Progenitor cell of endocrine pancreas (in vitro differentiated cells): ENCODE results near the gene AMMECR1. TPM values are rescaled to one million over a fixed set of nuclear protein-coding genes. Genes with fewer than 3 reads are reported as not detected.

Experiments used
- DNase-seq: peaks from one replicate; pipeline ENCODE4 v3.0.0; 2021; ENCODE audit warnings: low spot score; ENCODE audit not compliant: unreplicated experiment
- H3K27ac Mint-ChIP-seq: 2 replicates; pipeline ENCODE4 v1.8.0; 2021; ENCODE audit warnings: mild to moderate bottlenecking, moderate library complexity, mixed read lengths
- H3K27me3 Mint-ChIP-seq: 2 replicates; pipeline ENCODE4 v1.8.0; 2021; ENCODE audit warnings: mixed read lengths
- H3K36me3 Mint-ChIP-seq: 2 replicates; pipeline ENCODE4 v1.8.0; 2022; ENCODE audit warnings: mixed read lengths; ENCODE audit not compliant: insufficient read depth
- H3K4me1 Mint-ChIP-seq: 2 replicates; pipeline ENCODE4 v1.8.0; 2021; ENCODE audit warnings: low read depth, mixed read lengths
- H3K4me3 Mint-ChIP-seq: 2 replicates; pipeline ENCODE4 v1.8.0; 2021; ENCODE audit warnings: low read depth, mild to moderate bottlenecking, moderate library complexity, mixed read lengths
- H3K9me3 Mint-ChIP-seq: 2 replicates; pipeline ENCODE4 v1.8.0; 2021; ENCODE audit warnings: low read depth, mixed read lengths
- total RNA-seq: library from RNA; stranded (reverse); gene quantifications from 2 replicates; pipeline ENCODE4 v1.2.1, GENCODE V29; 2021
- TF ChIP-seq, protein P1 (sequence below): fragments of 200-600 bp; sonication (generic); IDR thresholded peaks from one replicate; pipeline ENCODE4 v1.5.0; 2021; ENCODE audit warnings: antibody characterized with exemption, mild to moderate bottlenecking; ENCODE audit not compliant: unreplicated experiment

The AMMECR1 gene
- total RNA-seq, 1 donor from 2014 or later: 27.8 TPM

DNA sequence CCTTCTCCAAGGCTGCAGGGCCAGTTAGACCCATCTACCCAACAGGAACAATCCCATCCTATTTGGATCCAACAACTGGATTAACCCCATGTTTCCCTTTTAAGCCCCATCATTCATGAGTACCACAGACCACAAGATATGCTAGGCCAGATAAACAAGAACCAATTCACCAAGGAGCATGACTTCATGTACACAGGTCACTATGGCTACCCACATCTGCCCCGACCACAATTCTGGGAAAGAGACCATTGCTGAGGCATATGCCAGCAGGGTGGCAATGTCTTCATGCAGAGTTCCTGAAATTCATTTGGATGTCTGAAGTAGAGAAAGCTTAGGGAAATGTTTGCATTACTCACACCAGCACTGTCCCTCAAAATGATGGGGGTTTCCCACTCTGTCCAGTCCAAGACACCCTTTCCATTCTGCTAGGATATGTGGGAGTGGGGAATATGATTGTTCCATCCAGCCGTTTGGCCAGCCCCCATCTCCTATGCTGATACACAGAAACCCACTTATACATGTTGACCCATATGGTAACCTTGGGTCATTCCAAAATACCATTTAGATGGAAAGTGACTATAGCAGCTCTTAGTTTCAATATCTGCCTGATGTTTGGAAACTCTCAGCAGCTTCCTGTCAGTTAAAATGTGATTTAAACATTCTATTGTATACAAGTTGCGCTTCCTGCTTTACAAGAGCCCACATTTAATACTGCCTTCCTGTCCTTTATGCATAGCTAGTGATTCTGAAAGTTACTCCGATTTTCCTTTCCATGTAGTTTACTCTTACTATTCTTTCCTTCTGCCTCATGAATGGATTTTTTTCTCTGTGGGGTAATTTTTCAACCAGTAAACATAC lies 129.0 kb downstream of the AMMECR1 start:
- DNase-seq: no peak
- H3K27ac Mint-ChIP-seq: no peak overlapping the region
- no peaks in the 10 kb centered on the region for H3K27me3 Mint-ChIP-seq
- no peaks in the 10 kb centered on the region for H3K4me1 Mint-ChIP-seq
- H3K9me3 Mint-ChIP-seq: peaks cover 13% of the 10 kb centered on the region
- peaks cover 22% of the 10 kb centered on the region for H3K36me3 Mint-ChIP-seq
- TF ChIP-seq, protein P1, sequence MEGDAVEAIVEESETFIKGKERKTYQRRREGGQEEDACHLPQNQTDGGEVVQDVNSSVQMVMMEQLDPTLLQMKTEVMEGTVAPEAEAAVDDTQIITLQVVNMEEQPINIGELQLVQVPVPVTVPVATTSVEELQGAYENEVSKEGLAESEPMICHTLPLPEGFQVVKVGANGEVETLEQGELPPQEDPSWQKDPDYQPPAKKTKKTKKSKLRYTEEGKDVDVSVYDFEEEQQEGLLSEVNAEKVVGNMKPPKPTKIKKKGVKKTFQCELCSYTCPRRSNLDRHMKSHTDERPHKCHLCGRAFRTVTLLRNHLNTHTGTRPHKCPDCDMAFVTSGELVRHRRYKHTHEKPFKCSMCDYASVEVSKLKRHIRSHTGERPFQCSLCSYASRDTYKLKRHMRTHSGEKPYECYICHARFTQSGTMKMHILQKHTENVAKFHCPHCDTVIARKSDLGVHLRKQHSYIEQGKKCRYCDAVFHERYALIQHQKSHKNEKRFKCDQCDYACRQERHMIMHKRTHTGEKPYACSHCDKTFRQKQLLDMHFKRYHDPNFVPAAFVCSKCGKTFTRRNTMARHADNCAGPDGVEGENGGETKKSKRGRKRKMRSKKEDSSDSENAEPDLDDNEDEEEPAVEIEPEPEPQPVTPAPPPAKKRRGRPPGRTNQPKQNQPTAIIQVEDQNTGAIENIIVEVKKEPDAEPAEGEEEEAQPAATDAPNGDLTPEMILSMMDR: no peak
- no peak overlapping the region for H3K4me3 Mint-ChIP-seq

DNA sequence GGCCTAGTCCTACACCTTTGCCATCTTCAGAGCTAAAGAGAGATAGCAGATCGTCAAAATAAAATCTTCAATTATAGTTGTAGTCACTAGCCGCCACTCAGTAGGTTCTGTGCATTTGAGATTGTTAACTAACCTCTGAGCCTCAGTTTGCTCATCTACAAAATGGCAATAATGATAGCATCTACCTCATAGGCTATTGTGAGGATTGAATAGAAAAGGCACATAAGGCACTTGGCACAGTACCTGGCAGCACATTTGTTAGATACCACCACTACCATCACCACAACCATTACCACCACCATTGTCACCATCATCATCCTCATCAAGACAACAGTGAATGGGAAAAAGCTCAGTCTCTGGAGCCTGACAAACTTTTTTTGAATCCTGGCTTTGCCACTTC lies 134.6 kb downstream of the AMMECR1 start:
- H3K9me3 Mint-ChIP-seq: peaks cover 13% of the 10 kb centered on the region
- no peak for DNase-seq
- H3K4me1 Mint-ChIP-seq: no peaks in the 10 kb centered on the region
- H3K4me3 Mint-ChIP-seq: no peak overlapping the region
- TF ChIP-seq, protein P1: no peak
- peaks cover 27% of the 10 kb centered on the region for H3K36me3 Mint-ChIP-seq
- no peak overlapping the region for H3K27ac Mint-ChIP-seq
- no peaks in the 10 kb centered on the region for H3K27me3 Mint-ChIP-seq

DNA sequence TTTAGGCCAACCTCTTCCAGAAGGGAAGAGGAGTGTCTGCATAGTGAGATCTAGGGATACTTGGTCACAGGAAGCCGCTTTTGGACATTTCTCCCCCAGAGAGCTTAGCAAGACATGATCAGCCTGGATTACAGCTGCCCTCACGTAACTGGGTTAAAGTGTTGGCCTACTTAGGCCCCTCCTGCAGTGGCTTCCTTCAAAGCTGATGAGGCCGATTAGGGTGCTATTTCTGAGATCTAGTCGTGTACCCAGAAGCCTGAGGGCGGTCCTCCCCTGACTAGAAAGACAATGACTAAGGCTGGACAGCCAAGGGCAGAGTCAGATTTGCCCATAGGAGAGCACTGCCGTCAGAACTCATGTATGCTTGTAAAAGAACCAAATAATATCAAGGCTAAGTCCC lies 135.0 kb downstream of the AMMECR1 start:
- TF ChIP-seq, protein P1: no peak
- no peak overlapping the region for H3K4me3 Mint-ChIP-seq
- peaks cover 13% of the 10 kb centered on the region for H3K9me3 Mint-ChIP-seq
- no peak for DNase-seq
- no peaks in the 10 kb centered on the region for H3K4me1 Mint-ChIP-seq
- H3K27ac Mint-ChIP-seq: no peak overlapping the region
- no peaks in the 10 kb centered on the region for H3K27me3 Mint-ChIP-seq
- peaks cover 25% of the 10 kb centered on the region for H3K36me3 Mint-ChIP-seq

DNA sequence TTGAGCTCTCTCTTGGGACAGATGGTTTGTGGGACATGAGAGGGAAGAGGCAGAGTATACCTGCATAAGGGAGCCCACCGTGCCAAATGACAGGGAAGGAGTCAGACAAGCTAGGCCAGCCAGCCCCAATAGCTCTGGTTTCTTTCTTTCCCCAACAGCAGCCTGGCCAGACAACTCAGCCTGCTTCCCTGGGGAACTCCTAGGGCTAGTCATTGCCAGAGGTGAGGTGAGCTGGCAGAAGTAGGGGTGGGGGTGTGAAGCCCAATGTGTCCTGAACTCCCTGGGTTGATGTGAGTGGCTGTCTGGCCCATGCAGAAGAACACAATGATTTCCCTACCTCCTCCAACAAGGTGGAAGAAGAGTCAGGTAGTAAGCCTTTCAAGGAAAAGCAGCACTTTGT lies 135.5 kb downstream of the AMMECR1 start:
- peak overlapping the region; percentile 14 for H3K27ac Mint-ChIP-seq
- peaks cover 2% of the 10 kb centered on the region for H3K4me1 Mint-ChIP-seq
- peaks cover 13% of the 10 kb centered on the region for H3K9me3 Mint-ChIP-seq
- TF ChIP-seq, protein P1: no peak
- H3K36me3 Mint-ChIP-seq: peaks cover 25% of the 10 kb centered on the region
- H3K4me3 Mint-ChIP-seq: no peak overlapping the region
- no peaks in the 10 kb centered on the region for H3K27me3 Mint-ChIP-seq
- no peak for DNase-seq

DNA sequence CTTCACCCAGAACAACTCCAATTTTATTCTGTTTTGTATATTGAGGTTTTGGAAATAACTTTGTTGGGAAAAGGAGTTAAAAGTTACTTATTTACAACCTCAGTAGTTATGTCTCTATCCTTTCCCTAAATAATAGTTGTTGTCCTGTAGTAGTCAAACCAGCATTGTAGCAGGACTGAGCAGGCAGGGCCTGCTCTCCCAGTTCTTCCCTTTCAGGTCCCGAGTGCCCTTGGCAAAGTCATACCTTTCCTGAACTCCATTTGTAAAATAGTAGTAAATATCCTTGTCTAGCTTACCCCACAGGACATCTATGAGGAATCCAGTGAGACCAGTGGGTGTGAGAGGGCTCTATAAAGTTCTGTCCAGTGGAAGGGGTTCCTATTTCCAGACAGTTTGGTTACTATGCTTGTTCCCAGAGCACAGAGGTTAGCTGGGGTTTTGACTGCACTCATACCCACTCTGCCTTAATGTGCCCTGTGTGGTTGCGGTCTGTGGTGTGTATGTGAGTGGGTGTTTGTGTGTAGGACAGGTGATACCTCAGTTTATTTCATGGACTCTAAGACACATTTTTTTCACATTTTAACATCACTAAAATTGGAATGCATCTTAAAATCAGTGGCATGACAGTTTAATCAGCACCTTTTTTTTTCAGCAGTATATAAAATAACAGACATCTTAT lies 136.3 kb downstream of the AMMECR1 start:
- H3K4me1 Mint-ChIP-seq: peaks cover 4% of the 10 kb centered on the region
- H3K27ac Mint-ChIP-seq: no peak overlapping the region
- no peaks in the 10 kb centered on the region for H3K27me3 Mint-ChIP-seq
- TF ChIP-seq, protein P1: no peak
- DNase-seq: no peak
- no peak overlapping the region for H3K4me3 Mint-ChIP-seq
- H3K36me3 Mint-ChIP-seq: peaks cover 22% of the 10 kb centered on the region
- H3K9me3 Mint-ChIP-seq: peaks cover 13% of the 10 kb centered on the region
